Right ventricle myocardium inferior (tissue), 1 donor: ENCODE measurements around the gene ARID4B. TPM values are rescaled to one million over a fixed set of nuclear protein-coding genes. Genes with fewer than 3 reads are reported as not detected.
"Not testable (repeated sequence)": the region's sequence is repeated elsewhere in the genome, so short reads cannot be mapped to it uniquely, and the experiment has no call there.

Experiments used
- ATAC-seq: fragments of 200-7000 bp; cut with Tn5 transposase; one replicate; pipeline ENCODE4 v1.9.1; 2020; ENCODE audit warnings: mild to moderate bottlenecking, moderate library complexity
- DNase-seq: peaks from one replicate; pipeline ENCODE4 v3.0.0; 2021; ENCODE audit errors: missing footprints
- intact Hi-C: fragments of 100-400 bp; cut with DNase I; formaldehyde crosslinking; loops from one replicate; pipeline ENCODE4 v1.11.0; 2022
- total RNA-seq: library from RNA; stranded (reverse); fragmentation: NEBNext Ultra II Directional; extraction: Animal tissue kit (Norgen Biotek cat#: 25700); gene quantifications from one replicate; pipeline ENCODE4 v1.2.1, GENCODE V29; 2021
- donor health status: DM: no; HTN: yes; CAD: no; lungs with severe emphysema.

The ARID4B gene
- total RNA-seq, 1 donor from 2014 or later, result 14.8 TPM

DNA sequence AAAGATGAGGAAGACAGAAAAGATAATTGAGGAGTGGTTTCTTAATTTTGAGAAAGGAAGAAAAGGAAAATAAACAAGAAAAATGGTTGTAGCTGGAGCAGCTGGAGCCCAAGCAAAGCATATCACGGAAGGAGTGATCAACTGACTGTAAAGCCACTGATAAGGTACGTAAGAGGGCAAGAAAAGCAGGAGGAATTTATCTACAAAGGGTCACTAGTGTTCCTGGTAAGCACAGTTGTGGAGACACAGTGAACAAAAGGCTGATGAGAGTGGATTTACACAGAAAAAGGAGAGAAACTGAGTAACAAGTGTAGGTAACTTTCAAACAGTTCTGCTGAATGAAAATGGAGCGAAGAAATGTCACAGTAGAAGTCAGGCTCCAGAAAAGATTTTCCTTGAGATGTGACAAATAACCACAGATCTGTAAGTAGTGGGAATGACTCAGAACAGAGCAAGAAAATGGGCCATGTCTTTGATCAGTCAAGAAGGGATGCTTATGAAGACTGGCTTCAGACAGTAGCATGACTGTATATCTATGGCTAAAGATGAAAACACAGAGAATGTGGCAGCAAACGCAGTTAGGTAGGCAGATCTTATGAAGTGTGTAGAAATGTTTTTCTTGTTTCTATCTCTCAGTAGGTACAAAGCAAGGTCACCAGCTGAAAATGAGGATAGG is 121.3 kb downstream of the ARID4B start:
- ATAC-seq (no peak), DNase-seq (no peak)
- intact Hi-C loops, result no loop called here

DNA sequence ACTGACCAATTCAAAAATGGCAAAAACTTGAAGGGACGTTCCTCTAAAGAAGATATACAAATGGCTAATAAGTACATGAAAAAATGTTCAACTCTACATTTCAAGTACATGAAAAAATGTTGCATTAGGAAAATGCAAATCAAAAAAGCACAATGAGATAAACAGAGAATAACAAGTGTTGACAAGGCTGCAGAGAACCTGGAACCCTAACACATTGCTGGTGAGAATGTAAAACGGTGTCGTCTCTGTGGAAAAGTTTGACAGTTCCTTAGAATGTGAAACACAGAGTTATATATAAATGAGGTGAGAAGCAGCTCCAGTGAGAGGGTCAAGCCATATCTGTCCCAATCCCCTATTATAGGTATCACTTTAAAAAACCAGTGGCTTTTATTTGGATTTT is 122.3 kb downstream of the ARID4B start:
- intact Hi-C loops, result no loop called here
- ATAC-seq (no peak), DNase-seq (no peak)

DNA sequence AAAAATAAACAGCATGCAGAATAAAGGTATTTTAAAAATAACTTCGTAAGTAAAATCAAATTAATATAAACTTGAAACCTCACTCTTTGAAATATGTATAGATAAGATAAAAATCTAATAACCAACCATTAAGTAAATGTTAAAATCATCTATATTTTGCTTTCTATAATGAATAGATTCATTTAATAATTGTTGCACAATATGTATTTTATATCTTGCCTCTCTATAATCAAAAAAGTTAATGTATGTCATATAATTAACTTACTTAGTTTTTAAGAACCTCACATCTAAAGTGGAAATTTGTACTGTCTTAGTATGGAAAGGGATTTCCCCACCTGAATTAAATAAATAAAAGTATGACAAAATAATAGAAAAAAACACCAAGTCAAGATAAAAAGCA is 124.6 kb downstream of the ARID4B start:
- DNase-seq, result no peak
- ATAC-seq, result no peak
- intact Hi-C loops, result no loop called here

DNA sequence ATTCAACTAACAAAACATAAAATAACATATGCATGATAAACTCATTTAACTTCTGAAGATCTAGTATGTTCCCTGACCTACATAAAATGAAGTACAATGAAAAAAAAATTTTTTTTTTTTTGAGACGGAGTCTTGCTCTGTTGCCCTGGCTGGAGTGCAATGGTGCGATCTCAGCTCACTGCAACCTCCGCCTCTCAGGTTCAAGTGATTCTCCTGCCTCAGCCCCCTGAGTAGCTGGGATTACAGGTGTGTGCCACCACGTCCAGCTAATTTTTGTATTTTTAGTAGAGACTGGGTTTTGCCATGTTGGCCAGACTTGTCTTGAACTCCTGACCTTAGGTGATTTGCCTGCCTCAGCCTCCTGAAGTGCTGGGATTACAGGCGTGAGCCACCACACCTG is 125.5 kb downstream of the ARID4B start:
- ATAC-seq, DNase-seq, intact Hi-C loops: not testable (repeated sequence)

DNA sequence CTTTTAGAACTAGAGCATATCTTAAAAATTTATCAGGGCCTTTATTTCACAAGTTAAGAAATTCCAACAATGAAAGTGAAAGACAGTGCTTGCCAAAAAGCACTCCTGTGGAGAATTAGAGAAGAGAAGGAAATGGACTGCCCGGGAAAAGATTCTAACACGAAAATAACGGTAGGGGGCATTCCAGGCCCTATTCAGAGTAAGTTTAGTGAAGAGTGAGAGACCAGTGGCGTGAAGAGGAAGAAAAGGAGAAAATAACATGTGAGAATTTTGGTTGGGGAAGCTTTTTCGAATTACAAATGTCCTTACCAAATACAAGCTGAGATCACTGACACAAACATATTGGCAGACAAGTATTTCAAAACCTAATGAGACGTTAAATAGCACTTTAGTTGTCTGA is 128.5 kb downstream of the ARID4B start:
- DNase-seq, result no peak
- ATAC-seq, result no peak
- intact Hi-C loops, result no loop called here

DNA sequence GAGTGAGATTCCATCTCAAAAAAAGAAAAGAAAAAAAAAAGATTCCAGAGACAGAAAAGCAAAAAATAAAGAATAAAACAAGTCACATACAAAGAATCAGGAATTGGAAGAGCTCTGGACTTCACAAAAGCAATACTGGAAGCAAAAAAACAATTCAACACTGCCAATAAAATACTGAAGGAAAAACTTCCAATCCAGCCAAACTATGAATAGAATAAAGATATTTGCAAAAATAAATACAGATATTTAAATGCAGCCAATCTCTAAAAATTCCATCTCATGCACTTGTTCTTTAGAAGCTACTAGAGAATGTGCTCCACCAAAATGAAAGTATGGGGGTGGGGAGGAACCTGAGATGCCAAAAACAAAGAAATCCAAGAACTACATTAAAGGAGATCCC is 137.5 kb downstream of the ARID4B start:
- intact Hi-C loops, result no loop called here
- DNase-seq (no peak), ATAC-seq (no peak)

DNA sequence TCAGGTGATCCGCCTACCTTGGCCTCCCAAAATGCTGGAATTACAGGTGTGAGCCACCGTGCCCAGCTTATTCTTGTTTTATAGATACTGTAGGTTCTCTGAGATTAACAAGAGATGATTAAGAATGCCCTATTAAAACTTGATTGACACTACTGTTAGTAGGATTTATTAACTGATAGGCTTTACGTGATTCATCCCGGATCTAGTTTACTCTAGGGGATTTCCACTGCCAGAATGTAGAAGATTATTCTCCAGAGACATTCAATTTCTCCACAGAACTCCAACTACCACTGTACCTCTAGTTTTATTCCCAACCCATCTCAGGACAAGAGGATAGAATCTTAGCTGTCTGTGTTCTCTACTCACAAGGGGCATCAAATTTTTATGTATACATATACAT is 140.7 kb downstream of the ARID4B start:
- ATAC-seq (no peak), DNase-seq (no peak)
- intact Hi-C loops, result no loop called here

DNA sequence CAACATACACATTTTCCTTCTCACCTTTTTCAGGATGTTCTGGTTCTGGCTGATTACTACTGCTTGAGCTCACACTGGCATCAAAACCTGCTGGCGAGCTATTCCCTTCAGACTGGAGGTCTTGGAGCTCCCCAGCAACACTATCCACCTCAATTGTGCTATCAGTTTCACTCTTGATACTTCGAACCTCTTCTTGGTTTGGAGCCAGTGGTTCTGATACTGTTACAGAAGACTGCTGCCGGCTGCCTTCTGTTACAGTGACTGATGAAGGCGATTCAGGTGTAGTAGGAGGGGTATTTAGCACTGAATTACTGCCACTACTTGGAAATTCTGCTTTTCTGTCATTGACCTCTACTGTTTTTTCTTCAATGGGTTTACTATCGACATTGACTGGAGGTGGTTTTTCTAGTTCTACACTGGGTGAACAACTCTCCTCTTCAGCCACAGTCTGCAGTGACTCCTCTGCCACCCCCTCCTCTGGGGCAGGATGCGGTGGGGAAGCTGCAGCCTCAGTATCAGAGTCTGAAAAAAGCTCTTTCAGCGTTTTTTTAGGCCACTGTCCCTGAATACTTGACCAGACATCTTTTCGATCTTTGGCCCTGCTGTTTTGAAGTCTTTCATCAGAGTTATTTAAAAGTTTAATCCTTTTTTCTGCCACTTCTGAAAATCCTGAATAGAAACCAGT is 146.3 kb downstream of the ARID4B start:
- intact Hi-C loops, result no loop called here
- DNase-seq (no peak), ATAC-seq (no peak)

DNA sequence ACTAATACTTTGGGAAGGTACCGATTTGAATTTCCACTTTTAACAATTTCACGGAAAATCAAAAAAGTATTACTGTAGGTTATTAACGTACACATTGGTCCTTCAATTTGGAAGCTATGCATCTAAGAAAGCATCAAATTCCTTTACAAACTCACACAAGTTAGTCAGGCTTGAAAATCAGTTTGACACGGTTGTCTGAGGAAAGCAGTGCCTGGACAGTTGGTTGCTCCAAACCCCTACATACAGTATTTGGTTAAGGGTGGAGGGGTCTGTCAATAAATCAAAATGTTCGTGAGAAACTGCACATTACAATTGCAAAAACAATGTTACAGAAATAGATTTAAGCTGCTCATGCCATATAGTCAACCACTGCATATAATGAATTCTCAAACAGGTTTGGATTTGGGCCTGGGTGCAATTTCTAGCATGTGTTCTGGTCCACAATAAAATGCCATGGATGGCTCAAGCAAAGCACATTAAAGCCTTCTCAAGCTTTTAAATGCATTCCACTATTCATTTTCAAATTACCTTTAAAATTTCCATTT is 147.0 kb downstream of the ARID4B start:
- intact Hi-C loops, result no loop called here
- ATAC-seq, result no peak
- DNase-seq, result no peak

DNA sequence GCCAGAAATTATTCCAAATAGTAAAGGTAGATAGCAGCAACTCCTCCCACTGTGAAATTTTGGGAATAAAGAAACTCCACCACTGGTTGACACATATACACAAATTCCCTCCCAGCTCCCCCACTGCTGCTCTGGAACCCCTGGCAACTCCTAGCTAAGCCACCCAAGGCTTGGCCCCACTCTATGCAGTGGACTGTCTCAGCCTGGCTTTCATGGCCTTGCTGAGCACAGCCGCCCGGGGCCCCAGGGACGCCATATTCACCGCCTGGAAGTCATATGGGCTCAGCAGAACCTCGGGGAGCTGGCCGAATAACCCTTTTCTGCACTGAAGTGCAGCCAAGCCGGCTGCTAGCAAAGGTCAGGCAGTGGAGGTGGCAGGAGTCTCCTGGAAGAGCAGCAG is 151.5 kb downstream of the ARID4B start:
- ATAC-seq (no peak), DNase-seq (no peak)
- intact Hi-C loops, result no loop called here

DNA sequence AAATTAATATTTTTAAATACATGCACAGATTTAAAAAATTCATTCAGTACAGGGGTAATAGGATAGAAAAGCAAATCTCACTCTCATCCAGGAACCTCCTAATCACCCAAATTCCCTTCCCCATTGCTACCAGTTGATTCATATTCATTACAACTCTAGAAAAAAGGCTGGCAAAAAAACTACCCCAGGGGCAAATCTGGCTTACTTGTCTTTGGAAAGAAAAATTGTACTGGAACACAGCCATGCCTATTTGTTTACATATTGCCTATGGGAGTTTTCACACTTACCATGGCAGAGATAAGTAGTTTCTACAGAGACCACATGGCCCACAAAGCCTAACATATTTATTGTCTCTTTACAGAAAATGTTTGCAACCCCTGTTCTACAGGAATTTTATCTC is 158.0 kb downstream of the ARID4B start:
- ATAC-seq (no peak), DNase-seq (no peak)
- intact Hi-C loops, result no loop called here

DNA sequence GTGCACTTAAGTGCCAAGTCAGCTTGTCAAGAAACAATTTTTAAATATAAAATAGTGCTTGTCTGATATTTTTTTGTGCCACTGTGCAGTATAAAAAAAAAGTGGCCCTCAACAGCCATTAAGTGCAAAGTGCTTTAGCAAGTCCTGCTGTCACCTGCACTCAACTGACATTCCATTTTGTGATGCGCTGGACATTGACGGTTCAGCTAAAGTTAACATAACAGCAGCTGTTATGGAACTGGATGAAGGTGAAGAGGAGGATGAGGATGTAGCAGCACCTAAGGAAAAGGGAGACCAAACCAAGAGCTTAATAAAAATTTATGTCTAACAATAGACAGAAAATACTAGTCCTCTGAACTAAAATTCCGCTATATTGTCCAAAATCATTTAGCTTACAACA is 159.6 kb downstream of the ARID4B start:
- DNase-seq (no peak), ATAC-seq (no peak)
- intact Hi-C loops, result no loop called here

DNA sequence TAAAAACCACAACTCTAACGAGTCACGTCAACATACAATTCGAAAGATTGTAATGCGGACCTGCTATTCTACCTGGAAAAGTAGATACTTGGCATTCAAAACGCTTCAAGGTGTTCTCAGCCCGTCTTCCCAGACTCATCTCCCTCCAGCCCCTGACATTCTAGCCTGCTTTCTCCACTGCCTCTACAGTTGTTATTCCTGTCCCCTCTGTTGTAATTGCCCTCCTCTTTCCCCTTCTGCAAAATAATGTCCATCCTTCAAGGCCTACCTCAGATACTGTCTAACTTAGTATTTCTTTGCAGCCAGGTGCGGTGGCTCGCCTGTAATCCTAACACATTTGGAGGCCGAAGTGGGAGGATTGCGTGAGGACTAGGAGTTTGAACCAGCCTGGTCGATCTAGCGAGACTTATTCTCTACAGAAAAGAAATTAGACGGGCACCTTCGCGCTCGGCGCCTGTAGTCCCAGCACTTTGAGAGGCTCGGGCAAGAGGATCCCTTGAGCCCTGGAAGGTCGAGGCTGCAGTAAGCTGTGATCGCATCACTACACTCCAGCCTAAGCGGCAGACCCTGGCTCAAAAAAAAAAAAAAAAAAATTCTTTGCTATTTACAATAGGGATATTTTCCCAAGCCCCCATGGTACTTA is 166.2 kb downstream of the ARID4B start:
- intact Hi-C loops, result no loop called here
- ATAC-seq, result no peak
- no peak for DNase-seq

DNA sequence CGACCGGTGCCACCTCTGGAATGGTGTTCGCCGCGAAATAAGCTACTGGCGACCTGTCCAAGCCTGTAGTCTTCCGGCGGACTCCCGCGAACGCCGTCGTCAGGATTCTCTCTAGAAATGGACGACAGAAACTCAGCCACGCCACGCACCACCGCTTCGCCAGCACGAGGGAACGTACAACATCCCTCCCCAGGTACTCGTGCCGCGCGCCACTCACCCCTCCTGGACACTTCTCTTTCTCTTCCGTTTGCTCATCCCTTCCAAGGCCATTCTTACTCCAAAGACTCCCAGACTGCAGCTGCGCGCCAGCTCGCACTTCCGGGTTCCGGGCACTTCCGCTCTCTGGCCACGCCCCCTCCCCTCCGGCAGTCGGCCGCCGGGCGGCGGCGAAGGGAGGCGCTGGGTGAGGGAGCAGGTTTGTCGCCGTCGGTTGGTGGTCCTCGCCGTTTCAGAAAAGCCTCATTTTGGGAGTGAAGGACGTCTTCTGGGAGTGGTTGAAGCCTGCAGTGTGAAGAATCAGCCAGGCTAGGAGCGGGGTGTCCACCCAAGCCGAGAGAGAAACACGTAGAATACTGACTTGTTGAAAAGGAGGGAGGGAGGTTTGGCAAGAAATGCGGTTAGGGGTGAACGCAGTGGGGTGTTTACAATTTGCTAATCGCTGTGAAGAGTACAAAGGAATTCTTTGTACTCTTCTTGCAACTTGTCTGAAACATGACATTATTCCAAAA is 166.9 kb downstream of the ARID4B start, which contains the start of gene RBM34:
RBM34 (minus strand) TSS at position 294 of the 728 bp plus-strand sequence; CDS start at position 270, 24 bp downstream.
- ATAC-seq (peak; percentile 98), DNase-seq (peak; percentile 96)
- intact Hi-C loops, result no loop called here

DNA sequence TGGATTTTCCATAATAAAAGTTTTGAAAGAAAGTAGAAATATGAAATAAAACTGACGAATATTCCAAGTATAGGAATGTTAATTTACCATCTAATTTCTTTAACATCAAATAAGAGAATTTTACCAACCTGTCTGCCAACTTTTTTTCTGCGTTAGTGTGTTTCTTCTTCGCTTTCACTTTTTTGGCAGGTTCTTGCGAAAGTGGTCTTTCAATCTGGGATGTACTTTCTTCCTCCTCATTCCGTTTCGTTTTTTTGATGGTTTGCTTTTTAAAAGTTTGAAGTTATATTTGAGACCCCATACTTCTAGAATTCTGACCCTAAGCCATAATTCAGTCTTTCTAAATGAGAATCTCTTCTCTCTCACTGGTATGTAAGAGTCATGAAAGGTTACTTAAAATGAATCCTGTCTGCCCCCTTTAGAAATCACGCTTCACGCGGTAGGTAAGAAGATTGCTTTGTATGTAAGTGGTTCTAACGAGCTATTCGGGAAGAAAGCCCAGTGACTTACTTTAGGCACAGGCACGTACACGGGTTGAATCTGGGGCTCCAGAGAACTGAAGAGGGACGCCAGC is 167.5 kb downstream of the ARID4B start:
- intact Hi-C loops, result no loop called here
- DNase-seq (no peak), ATAC-seq (no peak)

DNA sequence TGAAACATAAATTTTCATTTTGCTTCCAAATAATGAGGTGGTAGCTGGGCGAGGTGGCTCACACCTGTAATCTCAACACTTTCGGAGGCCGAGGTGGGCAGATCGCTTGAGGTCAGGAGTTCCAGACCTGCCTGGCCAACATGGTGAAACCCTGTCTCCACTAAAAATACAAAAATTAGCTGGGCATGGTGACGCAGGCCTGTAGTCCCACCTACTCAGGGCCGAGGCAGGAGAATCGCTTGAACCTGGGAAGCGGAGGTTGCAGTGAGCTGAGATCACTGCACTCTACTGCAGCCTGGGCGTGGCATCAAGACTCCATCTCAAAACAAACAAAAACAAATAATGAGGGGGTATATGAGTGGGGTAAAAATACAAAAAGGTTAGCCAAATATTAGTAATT is 168.0 kb downstream of the ARID4B start:
- ATAC-seq, DNase-seq, intact Hi-C loops: not testable (repeated sequence)

DNA sequence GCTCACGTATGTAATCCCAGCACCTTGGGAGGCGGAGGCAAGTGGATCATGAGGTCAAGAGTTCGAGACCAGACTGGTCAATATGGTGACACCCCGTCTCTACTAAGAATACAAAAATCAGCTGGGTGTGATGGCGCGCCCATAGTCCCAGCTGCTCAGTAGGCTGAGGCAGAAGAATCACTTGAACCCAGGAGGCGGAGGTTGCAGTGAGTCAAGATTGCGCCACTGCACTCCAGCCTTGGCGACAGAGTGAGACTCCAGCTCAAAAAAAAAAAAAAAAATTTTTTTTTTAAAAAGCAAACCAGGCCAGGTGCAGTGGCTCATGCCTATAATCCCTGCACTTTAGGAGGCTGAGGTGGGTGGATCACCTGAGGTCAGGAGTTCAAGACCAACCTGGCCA is 168.7 kb downstream of the ARID4B start:
- ATAC-seq, DNase-seq, intact Hi-C loops: not testable (repeated sequence)

DNA sequence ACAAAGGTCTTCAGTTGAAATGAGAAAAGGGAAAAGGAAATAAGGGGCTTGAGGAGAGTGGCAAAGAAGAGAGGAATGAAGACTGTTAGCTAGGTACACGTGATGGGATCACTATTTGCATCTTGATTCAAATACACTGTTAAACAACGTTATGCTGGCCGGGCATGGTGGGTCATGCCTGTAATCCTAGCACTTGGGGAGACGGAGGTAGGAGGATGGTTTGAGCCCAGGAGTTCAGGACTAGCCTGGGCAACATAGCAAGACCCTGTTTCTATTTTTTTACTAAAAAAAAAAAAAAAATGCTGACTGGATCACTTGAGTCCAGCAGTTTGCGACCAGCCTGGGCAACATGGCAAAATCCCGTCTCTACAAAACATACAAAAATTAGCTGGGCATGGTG is 169.3 kb downstream of the ARID4B start:
- ATAC-seq (no peak), DNase-seq (no peak)
- intact Hi-C loops, result no loop called here

DNA sequence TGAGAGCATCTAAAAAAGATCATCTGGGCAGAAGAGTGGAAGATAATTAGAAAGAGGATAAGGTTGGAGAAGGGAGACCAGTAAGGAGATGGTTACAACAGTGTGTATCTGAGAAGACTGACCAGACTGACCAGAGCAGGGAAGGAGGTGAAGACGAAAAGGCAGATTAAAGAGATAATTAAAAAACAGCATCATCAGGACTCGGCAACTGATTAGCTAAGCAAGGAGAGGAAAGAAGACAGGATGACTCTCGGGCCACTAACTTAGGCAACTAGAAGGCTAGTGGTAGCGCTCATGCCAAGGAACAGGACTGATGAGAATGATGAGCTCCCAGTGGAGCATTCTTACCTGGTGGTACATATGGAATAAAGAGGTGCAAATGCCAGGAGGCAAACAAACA is 170.8 kb downstream of the ARID4B start:
- ATAC-seq (no peak), DNase-seq (no peak)
- intact Hi-C loops, result no loop called here
